ENCODE measurements around the gene CAMKK2.

DNA sequence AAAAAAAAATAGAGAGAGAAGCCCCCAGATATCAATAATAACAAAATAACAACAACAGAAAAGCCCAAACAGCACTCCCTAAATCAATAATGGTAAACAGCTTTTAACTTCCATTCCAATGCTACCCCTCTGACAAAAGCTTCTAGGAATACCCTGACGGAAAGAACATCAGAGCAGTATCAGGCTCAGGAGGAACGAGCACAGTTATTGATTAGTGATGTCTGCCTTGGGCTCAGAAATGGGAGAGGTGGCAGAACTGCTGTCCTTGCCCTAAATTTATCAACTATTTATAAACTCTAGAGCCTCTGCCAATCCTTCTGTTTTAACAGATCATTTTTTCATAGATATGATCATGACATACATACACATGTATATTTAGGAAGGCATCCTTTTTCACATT is 44.7 kb downstream of the CAMKK2 start:
- TF ChIP-seq, protein P1, sequence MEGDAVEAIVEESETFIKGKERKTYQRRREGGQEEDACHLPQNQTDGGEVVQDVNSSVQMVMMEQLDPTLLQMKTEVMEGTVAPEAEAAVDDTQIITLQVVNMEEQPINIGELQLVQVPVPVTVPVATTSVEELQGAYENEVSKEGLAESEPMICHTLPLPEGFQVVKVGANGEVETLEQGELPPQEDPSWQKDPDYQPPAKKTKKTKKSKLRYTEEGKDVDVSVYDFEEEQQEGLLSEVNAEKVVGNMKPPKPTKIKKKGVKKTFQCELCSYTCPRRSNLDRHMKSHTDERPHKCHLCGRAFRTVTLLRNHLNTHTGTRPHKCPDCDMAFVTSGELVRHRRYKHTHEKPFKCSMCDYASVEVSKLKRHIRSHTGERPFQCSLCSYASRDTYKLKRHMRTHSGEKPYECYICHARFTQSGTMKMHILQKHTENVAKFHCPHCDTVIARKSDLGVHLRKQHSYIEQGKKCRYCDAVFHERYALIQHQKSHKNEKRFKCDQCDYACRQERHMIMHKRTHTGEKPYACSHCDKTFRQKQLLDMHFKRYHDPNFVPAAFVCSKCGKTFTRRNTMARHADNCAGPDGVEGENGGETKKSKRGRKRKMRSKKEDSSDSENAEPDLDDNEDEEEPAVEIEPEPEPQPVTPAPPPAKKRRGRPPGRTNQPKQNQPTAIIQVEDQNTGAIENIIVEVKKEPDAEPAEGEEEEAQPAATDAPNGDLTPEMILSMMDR (IDR thresholded peaks at IDR 0.05): no peak
- no peak for TF ChIP-seq POLR2A (IDR thresholded peaks at IDR 0.05)
